Adipose tissue (tissue), 3 donors: Measurements from ENCODE around the gene MACROD1. TPM values are rescaled to one million over a fixed set of nuclear protein-coding genes. Genes with fewer than 3 reads are reported as not detected.

Experiments used
- H3K27ac ChIP-seq: one replicate; pipeline ENCODE4 v1.5.1; 2013; ENCODE audit warnings: low read depth, low read length
- WGBS, 3 donors: extraction: QIAGEN DNeasy Blood & Tissue Kit; methylation state at CpG; one replicate each; pipeline ENCODE4 v1.1.7; 2013; 5-methylcytosine and 5-hydroxymethylcytosine counted together
- polyA plus RNA-seq, 3 donors: library from polyadenylated mRNA; stranded (reverse); fragments of 200-250 nt; gene quantifications; one replicate each; pipeline ENCODE4 v1.2.3, GENCODE V29; 2013
- donor health status: healthy with polysubstance abuse.
- donor health status: Bipolar disorder and iron deficiency.
- donor health status: healthy.

MACROD1 gene
- polyA plus RNA-seq, 3 donors: 27.6 to 66.7 (median 38.7) TPM

GRCh38 chr11:64121663-64122410 is 44.1 kb downstream of the MACROD1 start:
- H3K27ac ChIP-seq: no peak overlapping the region
- 87 to 89% (median 87%) methylated on average over 19 of the region's 19 CpGs for WGBS, 3 donors

GRCh38 chr11:64120951-64121569 is 44.9 kb downstream of the MACROD1 start:
- H3K27ac ChIP-seq: no peak overlapping the region

GRCh38 chr11:64119700-64120099 is 46.2 kb downstream of the MACROD1 start:
- 91 to 96% (median 92%) methylated on average over 18 of the region's 18 CpGs for WGBS, 3 donors

More at GRCh38 chr11:64120951-64121569, 44.9 kb downstream of the MACROD1 start:
- 76 to 83% (median 78%) methylated on average over 13 of the region's 13 CpGs for WGBS, 3 donors

GRCh38 chr11:64118876-64119665 is 46.8 kb downstream of the MACROD1 start:
- H3K27ac ChIP-seq: no peak overlapping the region
- 81 to 91% (median 84%) methylated on average over 19 of the region's 19 CpGs for WGBS, 3 donors

More at GRCh38 chr11:64119700-64120099, 46.2 kb downstream of the MACROD1 start:
- no peak overlapping the region for H3K27ac ChIP-seq

GRCh38 chr11:64117763-64118459 is 48.0 kb downstream of the MACROD1 start:
- WGBS, 3 donors: 90 to 94% (median 93%) methylated on average over 32 of the region's 32 CpGs
- no peak overlapping the region for H3K27ac ChIP-seq

- 86 to 89% (median 87%) methylated on average over 47 of the region's 47 CpGs for WGBS, 3 donors
- no peak overlapping the region for H3K27ac ChIP-seq
These were observed 50.1 kb downstream of the MACROD1 start for GRCh38 chr11:64115531-64116522.

GRCh38 chr11:64114231-64114630 is 51.7 kb downstream of the MACROD1 start:
- no peak overlapping the region for H3K27ac ChIP-seq
- 91 to 97% (median 95%) methylated on average over 2 of the region's 2 CpGs for WGBS, 3 donors

GRCh38 chr11:64113462-64113780 is 52.5 kb downstream of the MACROD1 start:
- 95 to 96% (median 96%) methylated on average over 2 of the region's 2 CpGs for WGBS, 3 donors

GRCh38 chr11:64112771-64113461 is 53.0 kb downstream of the MACROD1 start:
- no peak overlapping the region for H3K27ac ChIP-seq
- WGBS, 3 donors: 42 to 74% (median 67%) methylated on average over 3 of the region's 3 CpGs

More at GRCh38 chr11:64113462-64113780, 52.5 kb downstream of the MACROD1 start:
- H3K27ac ChIP-seq: no peak overlapping the region

- H3K27ac ChIP-seq: no peak overlapping the region
- WGBS, 3 donors: 78 to 83% (median 80%) methylated on average over 21 of the region's 21 CpGs
These were observed 55.2 kb downstream of the MACROD1 start for GRCh38 chr11:64110465-64111375.

GRCh38 chr11:64109332-64109731 is 56.6 kb downstream of the MACROD1 start:
- WGBS, 3 donors: 91 to 95% (median 92%) methylated on average over 7 to 8 of the region's 8 CpGs
- H3K27ac ChIP-seq: no peak overlapping the region

- WGBS, 3 donors: 81 to 92% (median 82%) methylated on average over 9 of the region's 9 CpGs
These were observed 58.6 kb downstream of the MACROD1 start for GRCh38 chr11:64107303-64107702.

GRCh38 chr11:64104632-64105031 is 61.3 kb downstream of the MACROD1 start:
- no peak overlapping the region for H3K27ac ChIP-seq
- 82 to 89% (median 86%) methylated on average over 5 of the region's 5 CpGs for WGBS, 3 donors

More at GRCh38 chr11:64107303-64107702, 58.6 kb downstream of the MACROD1 start:
- H3K27ac ChIP-seq: no peak overlapping the region

GRCh38 chr11:64103277-64103985 is 62.5 kb downstream of the MACROD1 start:
- 85 to 93% (median 86%) methylated on average over 13 of the region's 13 CpGs for WGBS, 3 donors
- H3K27ac ChIP-seq: no peak overlapping the region

- WGBS, 3 donors: 84 to 91% (median 90%) methylated on average over 15 of the region's 15 CpGs
- H3K27ac ChIP-seq: no peak overlapping the region
These were observed 63.7 kb downstream of the MACROD1 start for GRCh38 chr11:64102005-64102738.
